ENCODE results near the gene SLC1A3.

The SLC1A3 gene

GRCh38 chr5:36653044-36653705 lies 46.8 kb downstream of the SLC1A3 start:
- CTCF ChIA-PET, result interaction anchor here (1.4 to 7.4 kb wide), 2 partner anchors 28 to 38 kb away, joined by 4 to 34 read pairs; no protein-coding TSS in a partner anchor
- 94% methylated on average over 5 of the region's 5 CpGs for WGBS (ENCODE audit: insufficient coverage)

DNA sequence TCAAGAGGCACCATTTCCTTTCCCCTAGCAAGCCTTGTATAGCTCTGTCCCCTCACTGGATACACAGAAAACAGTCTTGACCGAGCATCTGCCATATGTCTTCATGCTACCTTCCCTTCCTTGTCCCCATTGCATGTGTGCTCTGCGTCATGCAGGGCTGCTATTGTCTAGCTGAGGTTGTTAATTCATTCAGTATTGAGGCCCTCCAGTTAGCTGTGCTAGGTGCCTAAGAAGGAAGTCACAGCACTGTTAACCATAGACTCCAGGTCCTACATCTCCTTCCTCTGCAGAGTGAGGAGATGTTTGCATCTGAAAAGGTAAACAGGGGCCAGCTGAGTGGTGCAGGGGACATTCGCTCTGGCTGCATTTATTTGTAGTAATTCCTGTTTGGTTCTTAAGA lies 48.2 kb downstream of the SLC1A3 start:
- Histone ChIP-seq H3K27me3 (replicated peaks in 2 of 5; ENCODE audit: control insufficient read depth in 4 of 5, insufficient read depth in 5 of 5, low read length in 4 of 5) (no peaks in the 10 kb centered on the region), H3K27ac (ENCODE audit: insufficient read depth in 1 of 2, low read depth in 1 of 2, low read length in 2 of 2, poor library complexity in 1 of 2, severe bottlenecking in 2 of 2) (no peak overlapping the region), H3K4me1 (ENCODE audit: control extremely low read depth in 1 of 4, control insufficient read depth in 4 of 4, insufficient read depth in 4 of 4, low read length in 3 of 4) (peaks cover 9 to 44% (median 30%) of the 10 kb centered on the region in 4 experiments), H3K36me3 (ENCODE audit: control insufficient read depth in 4 of 4, insufficient read depth in 4 of 4, low read length in 3 of 4) (no peaks in the 10 kb centered on the region), H3K9me3 (ENCODE audit: control extremely low read depth in 1 of 5, control insufficient read depth in 4 of 5, insufficient read depth in 2 of 5, low read depth in 1 of 5, low read length in 4 of 5) (no peaks in the 10 kb centered on the region), H3K4me3 (ENCODE audit: control insufficient read depth in 1 of 7, extremely low read depth in 1 of 7, insufficient read depth in 4 of 7, low read depth in 2 of 7, low read length in 6 of 7) (no peak overlapping the region)
- ChIA-PET CTCF (interaction anchor here (0.8 to 7.4 kb wide), 3 partner anchors 9 to 37 kb away, joined by 3 to 34 read pairs (median 6); no protein-coding TSS in a partner anchor), POLR2A (no interaction called here)
- no peak for DNase-seq
- 83% methylated on average over 2 of the region's 3 CpGs for WGBS (ENCODE audit: insufficient coverage)

More at GRCh38 chr5:36653044-36653705, 46.8 kb downstream of the SLC1A3 start:
- H3K27ac ChIP-seq (ENCODE audit: insufficient read depth in 1 of 2, low read depth in 1 of 2, low read length in 2 of 2, poor library complexity in 1 of 2, severe bottlenecking in 2 of 2), result no peak overlapping the region
- H3K4me1 ChIP-seq (ENCODE audit: control extremely low read depth in 1 of 4, control insufficient read depth in 4 of 4, insufficient read depth in 4 of 4, low read length in 3 of 4), result peaks cover 4 to 33% (median 19%) of the 10 kb centered on the region in 4 experiments
- H3K27me3 ChIP-seq (replicated peaks in 2 of 5; ENCODE audit: control insufficient read depth in 4 of 5, insufficient read depth in 5 of 5, low read length in 4 of 5), result no peaks in the 10 kb centered on the region
- DNase-seq, result no peak
- H3K4me3 ChIP-seq (ENCODE audit: control insufficient read depth in 1 of 7, extremely low read depth in 1 of 7, insufficient read depth in 4 of 7, low read depth in 2 of 7, low read length in 6 of 7), result no peak overlapping the region
- POLR2A ChIA-PET, result no interaction called here
- H3K36me3 ChIP-seq (ENCODE audit: control insufficient read depth in 4 of 4, insufficient read depth in 4 of 4, low read length in 3 of 4), result no peaks in the 10 kb centered on the region
- no peaks in the 10 kb centered on the region for H3K9me3 ChIP-seq (ENCODE audit: control extremely low read depth in 1 of 5, control insufficient read depth in 4 of 5, insufficient read depth in 2 of 5, low read depth in 1 of 5, low read length in 4 of 5)

- 42% methylated on average over 3 of the region's 4 CpGs for WGBS (ENCODE audit: insufficient coverage)
- no peaks in the 10 kb centered on the region for H3K36me3 ChIP-seq (ENCODE audit: control insufficient read depth in 4 of 4, insufficient read depth in 4 of 4, low read length in 3 of 4)
- ChIA-PET CTCF (interaction anchor here (0.8 to 7.4 kb wide), 5 partner anchors 10 to 382 kb away, joined by 3 to 34 read pairs (median 4); no protein-coding TSS in a partner anchor), POLR2A (no interaction called here)
- H3K27ac ChIP-seq (ENCODE audit: insufficient read depth in 1 of 2, low read depth in 1 of 2, low read length in 2 of 2, poor library complexity in 1 of 2, severe bottlenecking in 2 of 2), result no peak overlapping the region
- no peaks in the 10 kb centered on the region for H3K27me3 ChIP-seq (replicated peaks in 2 of 5; ENCODE audit: control insufficient read depth in 4 of 5, insufficient read depth in 5 of 5, low read length in 4 of 5)
- DNase-seq, result peak in 2 of 3 donors; percentile 49 to 61
- no peaks in the 10 kb centered on the region for H3K9me3 ChIP-seq (ENCODE audit: control extremely low read depth in 1 of 5, control insufficient read depth in 4 of 5, insufficient read depth in 2 of 5, low read depth in 1 of 5, low read length in 4 of 5)
- H3K4me3 ChIP-seq (ENCODE audit: control insufficient read depth in 1 of 7, extremely low read depth in 1 of 7, insufficient read depth in 4 of 7, low read depth in 2 of 7, low read length in 6 of 7), result no peak overlapping the region
- peaks cover 9 to 44% (median 31%) of the 10 kb centered on the region in 4 experiments for H3K4me1 ChIP-seq (ENCODE audit: control extremely low read depth in 1 of 4, control insufficient read depth in 4 of 4, insufficient read depth in 4 of 4, low read length in 3 of 4)
Measured at GRCh38 chr5:36655161-36655560, 48.8 kb downstream of the SLC1A3 start.

- Histone ChIP-seq H3K4me1 (ENCODE audit: control extremely low read depth in 1 of 4, control insufficient read depth in 4 of 4, insufficient read depth in 4 of 4, low read length in 3 of 4) (peaks cover 9 to 44% (median 31%) of the 10 kb centered on the region in 4 experiments), H3K4me3 (ENCODE audit: control insufficient read depth in 1 of 7, extremely low read depth in 1 of 7, insufficient read depth in 4 of 7, low read depth in 2 of 7, low read length in 6 of 7) (no peak overlapping the region), H3K9me3 (ENCODE audit: control extremely low read depth in 1 of 5, control insufficient read depth in 4 of 5, insufficient read depth in 2 of 5, low read depth in 1 of 5, low read length in 4 of 5) (no peaks in the 10 kb centered on the region), H3K36me3 (ENCODE audit: control insufficient read depth in 4 of 4, insufficient read depth in 4 of 4, low read length in 3 of 4) (no peaks in the 10 kb centered on the region), H3K27me3 (replicated peaks in 2 of 5; ENCODE audit: control insufficient read depth in 4 of 5, insufficient read depth in 5 of 5, low read length in 4 of 5) (no peaks in the 10 kb centered on the region), H3K27ac (ENCODE audit: insufficient read depth in 1 of 2, low read depth in 1 of 2, low read length in 2 of 2, poor library complexity in 1 of 2, severe bottlenecking in 2 of 2) (no peak overlapping the region)
- CTCF ChIA-PET, result interaction anchor here (1.0 to 7.4 kb wide), 6 partner anchors 10 to 35 kb away, joined by 3 to 34 read pairs (median 4); no protein-coding TSS in a partner anchor
- no peak for DNase-seq
- POLR2A ChIA-PET, result no interaction called here
- WGBS (ENCODE audit: insufficient coverage), result no CpG with 5 or more reads among the region's 1 CpG
Measured at GRCh38 chr5:36656556-36656955, 50.1 kb downstream of the SLC1A3 start.

GRCh38 chr5:36657563-36657995 lies 51.2 kb downstream of the SLC1A3 start:
- DNase-seq, result peak; percentile 92 to 98 (median 98)
- no peaks in the 10 kb centered on the region for H3K9me3 ChIP-seq (ENCODE audit: control extremely low read depth in 1 of 5, control insufficient read depth in 4 of 5, insufficient read depth in 2 of 5, low read depth in 1 of 5, low read length in 4 of 5)
- peak overlapping the region; percentile 40 to 67 for H3K27ac ChIP-seq (ENCODE audit: insufficient read depth in 1 of 2, low read depth in 1 of 2, low read length in 2 of 2, poor library complexity in 1 of 2, severe bottlenecking in 2 of 2)
- H3K36me3 ChIP-seq (ENCODE audit: control insufficient read depth in 4 of 4, insufficient read depth in 4 of 4, low read length in 3 of 4), result no peaks in the 10 kb centered on the region
- ChIA-PET CTCF (interaction anchor here (1.9 to 7.4 kb wide), 3 partner anchors 25 to 39 kb away, joined by 4 to 34 read pairs (median 5); no protein-coding TSS in a partner anchor), POLR2A (interaction anchor here (1.2 kb wide), 1 partner anchor 41 kb away, joined by 3 read pairs; no protein-coding TSS in a partner anchor)
- no peaks in the 10 kb centered on the region for H3K27me3 ChIP-seq (replicated peaks in 2 of 5; ENCODE audit: control insufficient read depth in 4 of 5, insufficient read depth in 5 of 5, low read length in 4 of 5)
- 0% methylated on average over 4 of the region's 5 CpGs for WGBS (ENCODE audit: insufficient coverage)
- H3K4me3 ChIP-seq (ENCODE audit: control insufficient read depth in 1 of 7, extremely low read depth in 1 of 7, insufficient read depth in 4 of 7, low read depth in 2 of 7, low read length in 6 of 7), result peak overlapping the region in 2 of 7 experiments; percentile 14 to 39
- H3K4me1 ChIP-seq (ENCODE audit: control extremely low read depth in 1 of 4, control insufficient read depth in 4 of 4, insufficient read depth in 4 of 4, low read length in 3 of 4), result peaks cover 10 to 47% (median 31%) of the 10 kb centered on the region in 4 experiments

GRCh38 chr5:36658038-36658756 lies 51.8 kb downstream of the SLC1A3 start:
- CTCF ChIA-PET, result interaction anchor here (0.6 to 7.4 kb wide), 5 partner anchors 18 to 38 kb away, joined by 3 to 34 read pairs (median 4); no protein-coding TSS in a partner anchor
- H3K9me3 ChIP-seq (ENCODE audit: control extremely low read depth in 1 of 5, control insufficient read depth in 4 of 5, insufficient read depth in 2 of 5, low read depth in 1 of 5, low read length in 4 of 5), result no peaks in the 10 kb centered on the region
- no peaks in the 10 kb centered on the region for H3K27me3 ChIP-seq (replicated peaks in 2 of 5; ENCODE audit: control insufficient read depth in 4 of 5, insufficient read depth in 5 of 5, low read length in 4 of 5)
- POLR2A ChIA-PET, result interaction anchor here (1.2 kb wide), 1 partner anchor 41 kb away, joined by 3 read pairs; no protein-coding TSS in a partner anchor
- H3K4me1 ChIP-seq (ENCODE audit: control extremely low read depth in 1 of 4, control insufficient read depth in 4 of 4, insufficient read depth in 4 of 4, low read length in 3 of 4), result peaks cover 12 to 47% (median 31%) of the 10 kb centered on the region in 4 experiments
- WGBS (ENCODE audit: insufficient coverage), result 58% methylated on average over 8 of the region's 8 CpGs
- peak in 1 of 3 donors; percentile 7 for DNase-seq
- H3K27ac ChIP-seq (ENCODE audit: insufficient read depth in 1 of 2, low read depth in 1 of 2, low read length in 2 of 2, poor library complexity in 1 of 2, severe bottlenecking in 2 of 2), result peak overlapping the region; percentile 40 to 67
- peak overlapping the region in 3 of 7 experiments; percentile 14 to 40 (median 17) for H3K4me3 ChIP-seq (ENCODE audit: control insufficient read depth in 1 of 7, extremely low read depth in 1 of 7, insufficient read depth in 4 of 7, low read depth in 2 of 7, low read length in 6 of 7)
- no peaks in the 10 kb centered on the region for H3K36me3 ChIP-seq (ENCODE audit: control insufficient read depth in 4 of 4, insufficient read depth in 4 of 4, low read length in 3 of 4)
